Astrocyte of the spinal cord (primary cell): ENCODE results near the gene PSRC1.

ENCODE experiments used
- DNase-seq: peaks from one replicate; pipeline ENCODE4 v3.0.0; 2011; ENCODE audit warnings: low read depth, low spot score
- H3K4me3 ChIP-seq: 2 replicates; pipeline ENCODE4 v1.5.1; 2011; ENCODE audit warnings: low read depth, mild to moderate bottlenecking, low read length, moderate library complexity
- CTCF ChIP-seq: IDR thresholded peaks from 2 replicates; pipeline ENCODE4 v1.5.1; 2012; ENCODE audit warnings: low read depth, mild to moderate bottlenecking, low read length, inconsistent platforms
- in situ Hi-C: cut with HindIII; loops from 2 replicates; pipeline ENCODE4 v1.10.0; 2017; ENCODE audit warnings: low sequenced_read_pairs

The PSRC1 gene

GRCh38 chr1:109247401-109248365, 35.3 kb downstream of the PSRC1 start:
- no peak for DNase-seq
- no peak for TF ChIP-seq CTCF
- in situ Hi-C loops: no loop called here
- no peak overlapping the region for H3K4me3 ChIP-seq

GRCh38 chr1:109246141-109246551, 36.8 kb downstream of the PSRC1 start:
- in situ Hi-C loops: no loop called here

GRCh38 chr1:109243860-109244552, 38.9 kb downstream of the PSRC1 start:
- in situ Hi-C loops: no loop called here
- no peak overlapping the region for H3K4me3 ChIP-seq
- no peak for TF ChIP-seq CTCF
- no peak for DNase-seq

More at GRCh38 chr1:109246141-109246551, 36.8 kb downstream of the PSRC1 start:
- DNase-seq: no peak
- no peak overlapping the region for H3K4me3 ChIP-seq
- TF ChIP-seq CTCF: no peak

GRCh38 chr1:109243221-109243620, 39.7 kb downstream of the PSRC1 start:
- H3K4me3 ChIP-seq: no peak overlapping the region
- in situ Hi-C loops: no loop called here
- DNase-seq: no peak
- TF ChIP-seq CTCF: no peak

GRCh38 chr1:109242387-109242786, 40.6 kb downstream of the PSRC1 start:
- in situ Hi-C loops: no loop called here
- no peak for DNase-seq
- no peak overlapping the region for H3K4me3 ChIP-seq
- no peak for TF ChIP-seq CTCF

GRCh38 chr1:109241841-109242345, 41.1 kb downstream of the PSRC1 start:
- no peak for DNase-seq
- no peak for TF ChIP-seq CTCF
- H3K4me3 ChIP-seq: no peak overlapping the region
- in situ Hi-C loops: no loop called here
